Transverse colon (tissue), 3 donors: ENCODE measurements around the gene CSTF3.
"Not testable (repeated sequence)": the region's sequence is repeated elsewhere in the genome, so short reads cannot be mapped to it uniquely, and the experiment has no call there.

Source experiments
- POLR2A ChIP-seq: fragments of 450-650 bp; IDR thresholded peaks from one replicate; pipeline ENCODE4 v1.6.1; 2016; ENCODE audit warnings: antibody characterized with exemption, mild to moderate bottlenecking, moderate library complexity
- TF ChIP-seq, protein P1 (sequence below), 5 experiments: fragments of 200-600 bp in 3 of 5; fragments of 450-650 bp in 2 of 5; sonication (generic) in 3 of 5; IDR thresholded peaks; 1 replicate in 2 of 5; 2 replicates in 3 of 5; pipeline ENCODE4 v1.5.1; 2016 to 2017; ENCODE audit warnings: antibody characterized with exemption in 5 of 5, inconsistent platforms in 3 of 5, mild to moderate bottlenecking in 2 of 5, moderate library complexity in 1 of 5

- TF ChIP-seq, protein P1, sequence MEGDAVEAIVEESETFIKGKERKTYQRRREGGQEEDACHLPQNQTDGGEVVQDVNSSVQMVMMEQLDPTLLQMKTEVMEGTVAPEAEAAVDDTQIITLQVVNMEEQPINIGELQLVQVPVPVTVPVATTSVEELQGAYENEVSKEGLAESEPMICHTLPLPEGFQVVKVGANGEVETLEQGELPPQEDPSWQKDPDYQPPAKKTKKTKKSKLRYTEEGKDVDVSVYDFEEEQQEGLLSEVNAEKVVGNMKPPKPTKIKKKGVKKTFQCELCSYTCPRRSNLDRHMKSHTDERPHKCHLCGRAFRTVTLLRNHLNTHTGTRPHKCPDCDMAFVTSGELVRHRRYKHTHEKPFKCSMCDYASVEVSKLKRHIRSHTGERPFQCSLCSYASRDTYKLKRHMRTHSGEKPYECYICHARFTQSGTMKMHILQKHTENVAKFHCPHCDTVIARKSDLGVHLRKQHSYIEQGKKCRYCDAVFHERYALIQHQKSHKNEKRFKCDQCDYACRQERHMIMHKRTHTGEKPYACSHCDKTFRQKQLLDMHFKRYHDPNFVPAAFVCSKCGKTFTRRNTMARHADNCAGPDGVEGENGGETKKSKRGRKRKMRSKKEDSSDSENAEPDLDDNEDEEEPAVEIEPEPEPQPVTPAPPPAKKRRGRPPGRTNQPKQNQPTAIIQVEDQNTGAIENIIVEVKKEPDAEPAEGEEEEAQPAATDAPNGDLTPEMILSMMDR (IDR thresholded peaks at IDR 0.05) = not testable (repeated sequence)
- not testable (repeated sequence) for TF ChIP-seq POLR2A
These were observed 1.9 kb downstream of the CSTF3 start for GRCh38 chr11:33159378-33159867.
